Lung (tissue), 12 donors: ENCODE measurements around the gene SIX1. TPM values are rescaled to one million over a fixed set of nuclear protein-coding genes. Genes with fewer than 3 reads are reported as not detected.

Experiments used
- ATAC-seq: fragments of 200-7000 bp; cut with Tn5 transposase; one replicate; pipeline ENCODE4 v1.9.1; 2020; ENCODE audit warnings: moderate number of reproducible peaks; ENCODE audit not compliant: insufficient read depth, low FRiP score
- DNase-seq, 3 donors: peaks; one replicate each; pipeline ENCODE4 v3.0.0-alpha.2; 2013 to 2017
- H3K27ac ChIP-seq, 2 donors: one replicate each; pipeline ENCODE4 v1.5.1; 2013; ENCODE audit warnings: mild to moderate bottlenecking in 2 of 2, moderate library complexity in 2 of 2, control low read depth in 1 of 2, inconsistent platforms in 1 of 2, low read depth in 1 of 2, low read length in 1 of 2
- H3K27me3 ChIP-seq, 3 donors: one replicate each; pipeline ENCODE4 v1.5.1; 2013; ENCODE audit warnings: low read length in 2 of 3; ENCODE audit not compliant: control insufficient read depth in 3 of 3, insufficient read depth in 3 of 3
- H3K36me3 ChIP-seq, 4 donors: one replicate each; pipeline ENCODE4 v1.5.1; 2013; ENCODE audit warnings: low read length in 4 of 4, mild to moderate bottlenecking in 1 of 4, moderate library complexity in 1 of 4; ENCODE audit not compliant: control insufficient read depth in 4 of 4, insufficient read depth in 4 of 4
- H3K4me1 ChIP-seq, 5 donors: one replicate each; pipeline ENCODE4 v1.5.1; 2013; ENCODE audit warnings: low read length in 5 of 5, mild to moderate bottlenecking in 2 of 5, moderate library complexity in 1 of 5; ENCODE audit not compliant: control insufficient read depth in 5 of 5, insufficient read depth in 5 of 5
- H3K4me3 ChIP-seq: one replicate; pipeline ENCODE4 v1.5.1; 2013; ENCODE audit warnings: mild to moderate bottlenecking, control low read depth, moderate library complexity
- H3K9ac ChIP-seq, 2 donors: one replicate each; pipeline ENCODE4 v1.5.1; 2013; ENCODE audit warnings: low read length in 2 of 2, control low read depth in 1 of 2; ENCODE audit not compliant: insufficient read depth in 1 of 2
- H3K9me3 ChIP-seq, 4 donors: one replicate each; pipeline ENCODE4 v1.5.1; 2013; ENCODE audit warnings: low read length in 3 of 4, mild to moderate bottlenecking in 1 of 4, moderate library complexity in 1 of 4; ENCODE audit not compliant: control insufficient read depth in 4 of 4, insufficient read depth in 3 of 4
- CTCF ChIP-seq: IDR thresholded peaks from 2 replicates; pipeline ENCODE4 v1.5.1; 2012; ENCODE audit warnings: mild to moderate bottlenecking; ENCODE audit errors: control extremely low read depth, extremely low read depth
- WGBS, 2 donors: extraction: QIAGEN DNeasy Blood & Tissue Kit; methylation state at CpG; one replicate each; pipeline ENCODE4 v1.1.7; 2013; 5-methylcytosine and 5-hydroxymethylcytosine counted together
- polyA plus RNA-seq, 2 donors: library from polyadenylated mRNA; stranded (reverse); fragments of 200-250 nt; gene quantifications; one replicate each; pipeline ENCODE4 v1.2.1, GENCODE V29; 2013
- total RNA-seq, 2 donors: library from RNA; depleted of rRNA in 1 of 2; stranded (reverse); fragments of >200 nt in 1 of 2; gene quantifications; one replicate each; pipeline ENCODE4 v1.2.1, GENCODE V29; 2014 to 2021
- donor health status: control.
- donor health status: control.
- donor health status: Bipolar disorder and iron deficiency.
- donor health status: healthy.
- donor health status: DM: yes; HTN: yes; CAD: no.

SIX1 gene
- total and polyA plus RNA-seq, 4 donors, result 2.1 to 5.9 (median 3.8) TPM

- DNase-seq (peak in 1 of 3 donors; percentile 19), ATAC-seq (no peak)
- H3K36me3 ChIP-seq, result no peaks in the 10 kb centered on the region
- H3K4me1 ChIP-seq, result peaks cover 0 to 23% (median 0%) of the 10 kb centered on the region in 5 donors
- 12 to 20% methylated on average over 24 of the region's 24 CpGs for WGBS, 2 donors
- peaks cover 0 to 11% (median 0%) of the 10 kb centered on the region in 4 donors for H3K9me3 ChIP-seq
- peaks cover 5 to 93% (median 88%) of the 10 kb centered on the region in 3 donors for H3K27me3 ChIP-seq
- no peak overlapping the region for H3K27ac ChIP-seq
- no peak overlapping the region for H3K9ac ChIP-seq
- TF ChIP-seq CTCF, result no peak
- no peak overlapping the region for H3K4me3 ChIP-seq
Observed at GRCh38 chr14:60640859-60641741, 8.2 kb downstream of the SIX1 start.

- no peak for ATAC-seq
Observed at GRCh38 chr14:60639674-60640073, 9.6 kb downstream of the SIX1 start.

GRCh38 chr14:60637479-60638315 is 11.6 kb downstream of the SIX1 start:
- TF ChIP-seq CTCF, result no peak
- no peak overlapping the region for H3K4me3 ChIP-seq
- H3K4me1 ChIP-seq, result peaks cover 0 to 12% (median 0%) of the 10 kb centered on the region in 5 donors
- no peaks in the 10 kb centered on the region for H3K36me3 ChIP-seq
- no peak overlapping the region for H3K9ac ChIP-seq
- no peak for ATAC-seq
- WGBS, 2 donors, result 11% methylated on average over 53 to 55 of the region's 55 CpGs
- H3K27ac ChIP-seq, result no peak overlapping the region
- peaks cover 5 to 61% (median 55%) of the 10 kb centered on the region in 3 donors for H3K27me3 ChIP-seq
- peak; percentile 53 to 60 (median 54) for DNase-seq
- H3K9me3 ChIP-seq, result peaks cover 0 to 10% (median 0%) of the 10 kb centered on the region in 4 donors

More at GRCh38 chr14:60639674-60640073, 9.6 kb downstream of the SIX1 start:
- H3K9me3 ChIP-seq, result peaks cover 0 to 11% (median 0%) of the 10 kb centered on the region in 4 donors
- peaks cover 5 to 80% (median 74%) of the 10 kb centered on the region in 3 donors for H3K27me3 ChIP-seq
- DNase-seq, result no peak
- TF ChIP-seq CTCF, result no peak
- no peak overlapping the region for H3K9ac ChIP-seq
- no peak overlapping the region for H3K27ac ChIP-seq
- H3K36me3 ChIP-seq, result no peaks in the 10 kb centered on the region
- H3K4me3 ChIP-seq, result no peak overlapping the region
- 0 to 1% methylated on average over 1 of the region's 1 CpG for WGBS, 2 donors
- H3K4me1 ChIP-seq, result peaks cover 0 to 23% (median 0%) of the 10 kb centered on the region in 5 donors
